GM12891 (cell line): ENCODE results near the gene FGD3.

Experiments used
- POLR2A ChIP-seq: IDR thresholded peaks from 2 replicates; pipeline ENCODE4 v1.6.1; 2011; ENCODE audit warnings: low read depth, low read length, control low read depth
- POLR2AphosphoS5 ChIP-seq: IDR thresholded peaks from 2 replicates; pipeline ENCODE4 v1.6.1; 2011; ENCODE audit warnings: low read depth, low read length, control low read depth
- POU2F2 ChIP-seq: IDR thresholded peaks from 2 replicates; pipeline ENCODE4 v1.6.1; 2011; ENCODE audit warnings: low read depth, mild to moderate bottlenecking, control low read depth, low read length, moderate library complexity
- TAF1 ChIP-seq: IDR thresholded peaks from 2 replicates; pipeline ENCODE4 v1.6.1; 2011; ENCODE audit warnings: low read depth, low read length, control low read depth

GRCh38 chr9:93061791-93062763 lies 114.8 kb downstream of the FGD3 start:
- TF ChIP-seq POLR2AphosphoS5 = no peak
- no peak for TF ChIP-seq POLR2A
- TF ChIP-seq TAF1 = no peak
- no peak for TF ChIP-seq POU2F2
